Frontal cortex (tissue), 4 donors: ENCODE data around the gene BNC2. TPM values are rescaled to one million over a fixed set of nuclear protein-coding genes. Genes with fewer than 3 reads are reported as not detected.

Experiments used
- DNase-seq, 2 donors: peaks; one replicate each; pipeline ENCODE4 v3.0.0; 2012; ENCODE audit warnings: low spot score in 2 of 2
- FAIRE-seq: peaks from 2 replicates; lab custom pipeline; 2012; peaks lifted over from hg19 to GRCh38; lab: Jason Lieb, UNC
- total RNA-seq: library from RNA; depleted of rRNA; stranded (reverse); fragments of >200 nt; gene quantifications from one replicate; pipeline ENCODE4 v1.2.3, GENCODE V29; 2014
- donor health status: control.
- donor health status: control.
- donor health status: control.

The BNC2 gene
- total RNA-seq, 1 donor from 2014 or later: 1.6 TPM

DNA sequence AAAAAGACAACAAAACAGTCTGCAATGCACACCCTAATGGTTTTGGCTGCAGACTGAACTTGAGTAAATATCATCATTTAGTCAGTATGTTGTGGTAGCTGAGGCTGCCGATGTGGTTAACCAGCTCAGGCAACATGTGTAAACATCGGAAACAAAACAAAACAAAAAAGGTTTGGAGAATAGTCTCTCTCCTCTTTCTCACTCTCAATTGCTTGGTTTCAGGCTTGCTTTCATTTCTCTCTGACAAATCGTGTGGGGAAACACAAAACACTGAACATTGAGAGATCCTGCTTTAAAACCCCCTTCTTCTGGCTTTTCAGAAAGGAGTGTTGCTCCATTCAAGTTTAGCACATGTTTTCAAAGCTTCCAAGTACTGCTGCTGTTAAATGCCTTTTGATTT lies 453.3 kb downstream of the BNC2 start:
- FAIRE-seq: no peak

DNA sequence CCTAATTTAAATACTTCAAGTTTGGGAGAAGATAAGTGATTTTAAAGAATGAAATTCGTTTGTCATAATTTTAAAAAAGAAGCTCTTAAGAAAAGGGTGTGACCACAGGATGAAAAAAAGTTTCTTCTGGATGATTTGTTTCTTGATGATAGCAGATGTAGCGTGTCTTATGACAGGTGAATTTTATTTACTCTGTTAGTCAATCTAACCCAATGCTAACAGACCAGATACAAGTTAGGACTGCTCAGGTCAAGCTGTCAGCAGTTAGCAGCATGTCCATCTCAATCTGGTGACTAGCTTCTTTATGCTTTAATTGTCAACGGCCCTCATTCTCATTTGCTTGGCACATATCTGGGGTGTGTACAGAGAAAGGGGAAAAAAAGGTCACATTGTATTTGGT lies 456.0 kb downstream of the BNC2 start:
- FAIRE-seq (no peak), DNase-seq (no peak)

More for the DNA sequence above, 453.3 kb downstream of the BNC2 start:
- no peak for DNase-seq

- DNase-seq (no peak), FAIRE-seq (no peak)
These were observed 456.9 kb downstream of the BNC2 start for GRCh38 chr9:16413509-16414016.

DNA sequence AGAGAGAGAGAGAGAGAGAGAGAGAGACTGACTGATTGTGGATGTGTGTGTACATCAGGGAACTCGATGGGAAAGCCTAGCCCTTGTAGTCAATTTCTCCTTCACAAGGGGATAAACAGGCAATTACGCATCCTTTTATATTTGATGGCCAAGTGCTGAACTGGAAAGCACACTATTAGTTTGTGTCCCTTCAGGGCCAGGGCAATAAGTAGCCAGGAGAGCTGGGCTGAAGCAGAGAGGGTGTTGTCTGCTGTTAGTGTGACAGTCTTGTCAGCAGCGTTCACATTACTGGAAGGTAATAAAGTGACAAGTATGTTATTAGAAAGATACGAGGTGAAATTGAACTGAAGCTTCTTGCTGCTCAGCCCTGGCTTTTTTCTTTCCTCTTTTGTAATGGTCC lies 457.7 kb downstream of the BNC2 start:
- FAIRE-seq (no peak), DNase-seq (no peak)

- FAIRE-seq: no peak
- no peak for DNase-seq
These were observed 459.2 kb downstream of the BNC2 start for GRCh38 chr9:16411311-16411710.

GRCh38 chr9:16410601-16411280 lies 459.7 kb downstream of the BNC2 start:
- DNase-seq: no peak
- no peak for FAIRE-seq

DNA sequence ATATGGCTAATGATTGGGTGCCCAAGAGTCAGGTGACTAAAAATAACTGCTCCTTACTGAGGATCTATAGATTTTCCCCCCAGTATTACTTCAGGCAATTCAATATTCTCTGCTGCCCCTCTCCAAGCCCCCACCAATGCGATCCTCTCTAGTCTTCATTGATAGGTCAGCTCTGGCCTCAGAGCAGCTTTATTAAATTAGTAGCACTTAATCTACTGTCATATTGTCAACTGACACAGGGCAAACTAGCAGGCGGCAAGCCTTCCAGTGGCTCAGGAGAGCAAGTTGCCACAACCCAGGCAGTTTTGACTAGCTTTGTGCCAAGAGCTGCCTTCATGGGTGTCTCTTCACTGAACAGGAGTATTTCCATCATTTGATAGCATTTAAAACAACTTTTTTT lies 462.9 kb downstream of the BNC2 start:
- no peak for FAIRE-seq
- DNase-seq: no peak

DNA sequence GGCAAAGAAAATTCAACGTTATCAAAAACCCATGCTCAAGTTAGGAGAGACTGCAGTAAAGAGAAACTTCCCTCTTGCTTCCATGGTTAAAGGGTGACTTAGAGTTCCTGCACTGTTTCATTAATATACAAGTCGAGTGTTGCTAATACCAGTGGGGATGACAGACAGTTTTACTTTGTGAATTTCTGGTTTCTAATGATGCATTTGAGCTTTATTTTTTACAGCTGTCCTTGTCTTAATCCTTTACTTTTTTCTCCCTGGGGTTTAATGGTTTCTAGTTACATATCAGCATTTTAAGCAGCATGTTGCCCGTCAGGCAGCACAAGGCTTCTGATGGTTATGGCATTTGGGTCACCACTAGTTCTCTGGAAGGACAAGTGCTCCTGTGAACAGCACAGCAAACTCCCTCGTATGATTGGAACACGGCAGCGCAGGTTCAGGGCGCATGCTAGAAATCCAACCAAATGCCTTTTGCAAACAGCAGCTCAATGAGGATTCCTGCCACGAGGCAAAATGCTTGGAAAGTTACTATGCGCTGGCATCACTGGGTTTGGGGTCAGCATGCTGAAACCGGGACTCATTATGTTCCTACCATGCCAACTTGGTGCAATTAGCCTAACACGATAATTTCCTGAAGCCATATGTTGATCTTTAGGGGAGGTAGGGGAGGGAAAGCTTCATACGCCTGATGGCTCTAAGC lies 463.8 kb downstream of the BNC2 start:
- no peak for DNase-seq
- no peak for FAIRE-seq

- no peak for FAIRE-seq
- no peak for DNase-seq
These were observed 465.0 kb downstream of the BNC2 start for GRCh38 chr9:16405421-16405820.

DNA sequence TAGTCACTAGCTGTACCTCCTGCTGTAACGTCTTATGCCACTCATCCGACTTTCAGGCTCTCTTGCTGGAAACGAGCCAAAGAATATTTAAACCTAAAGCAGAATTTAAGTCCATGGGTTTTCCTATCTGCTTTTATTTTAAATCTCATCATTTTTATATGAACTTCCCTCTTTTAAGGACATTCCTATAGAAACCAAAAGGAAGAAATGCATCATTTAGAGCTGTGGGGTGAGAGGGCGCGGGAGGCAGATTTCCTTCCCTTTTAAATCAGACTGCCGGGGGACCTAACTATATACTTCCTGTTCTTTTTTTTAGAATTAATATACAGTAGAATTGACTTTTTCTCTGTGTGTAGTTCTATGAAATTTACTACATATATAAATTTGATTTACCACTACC lies 468.8 kb downstream of the BNC2 start:
- FAIRE-seq: no peak
- DNase-seq: no peak

DNA sequence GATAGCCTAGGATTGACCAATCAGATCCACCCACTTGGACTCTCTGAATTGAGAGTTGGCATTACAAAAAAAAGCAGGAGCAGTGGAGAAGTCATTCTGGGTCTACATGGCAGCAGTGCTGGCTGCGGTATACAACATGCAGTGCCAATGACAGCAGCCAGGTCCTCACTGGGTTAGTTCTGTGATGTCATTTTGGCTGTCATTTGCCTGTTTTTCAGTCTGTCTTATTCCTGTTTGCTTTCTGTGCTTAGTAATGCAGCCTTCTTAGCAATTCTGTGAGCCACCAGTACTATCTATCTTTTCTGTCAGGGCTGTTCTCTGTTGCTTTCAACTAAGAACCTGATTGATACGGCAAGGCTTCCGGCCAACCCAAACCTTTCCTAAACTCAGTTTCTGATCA lies 471.8 kb downstream of the BNC2 start:
- DNase-seq: no peak
- no peak for FAIRE-seq

DNA sequence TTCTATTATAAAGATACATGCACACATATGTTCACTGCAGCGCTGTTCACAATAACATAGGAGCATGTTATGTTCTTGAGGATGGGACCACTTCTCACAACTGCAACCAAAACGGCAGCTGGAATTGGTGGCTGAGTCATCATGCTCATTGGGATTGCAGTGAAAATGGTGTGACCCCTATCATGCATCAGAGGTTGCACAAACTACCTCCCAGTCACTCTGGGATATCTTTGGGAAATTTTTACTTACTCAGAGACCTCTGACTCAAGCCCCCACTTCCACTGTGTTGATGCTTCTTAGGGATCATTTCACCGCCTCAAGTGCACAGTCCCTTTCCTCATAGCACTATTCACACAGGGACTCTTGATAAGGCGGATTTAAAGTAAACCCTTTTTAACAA lies 474.1 kb downstream of the BNC2 start:
- no peak for FAIRE-seq

DNA sequence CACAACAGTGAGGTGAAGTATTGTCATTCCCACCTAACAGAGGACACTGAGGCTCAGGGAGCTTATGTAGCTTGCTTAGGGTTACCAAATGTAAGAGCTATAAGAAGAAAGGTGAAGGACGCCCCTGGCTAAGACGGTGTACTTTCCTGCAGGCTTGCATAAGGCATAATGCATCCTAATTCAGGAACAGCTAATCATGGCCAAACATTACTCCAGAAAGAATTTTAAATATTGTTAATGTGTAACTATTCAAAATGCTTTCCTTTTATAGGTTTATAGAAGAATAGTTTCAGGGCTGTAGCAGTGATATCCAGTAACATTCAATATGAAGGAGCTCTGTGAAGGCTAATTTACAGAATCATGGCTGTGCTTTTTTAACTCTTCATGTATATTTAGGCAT lies 479.1 kb downstream of the BNC2 start:
- FAIRE-seq: no peak
- DNase-seq: no peak

More for the DNA sequence above, 474.1 kb downstream of the BNC2 start:
- DNase-seq: no peak

DNA sequence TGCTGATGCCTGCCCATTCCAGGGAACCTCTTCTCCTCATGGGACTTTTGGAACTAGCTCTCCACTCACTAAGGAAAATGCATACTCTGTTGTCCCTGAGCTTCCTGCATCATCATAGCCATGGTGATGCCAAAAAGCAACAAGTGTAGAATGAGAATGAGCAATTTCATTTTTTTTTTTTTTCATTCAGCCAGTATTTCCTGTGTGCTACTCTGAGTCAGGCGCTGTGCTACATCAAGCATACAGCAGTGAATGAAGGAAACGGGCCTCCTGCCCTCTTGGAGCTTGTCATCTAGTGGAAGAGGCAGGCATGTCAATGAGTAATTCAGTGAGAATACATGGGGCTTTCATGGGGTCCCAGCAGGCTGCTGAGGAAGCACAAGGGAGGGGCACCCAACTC lies 483.1 kb downstream of the BNC2 start:
- DNase-seq (no peak), FAIRE-seq (no peak)

DNA sequence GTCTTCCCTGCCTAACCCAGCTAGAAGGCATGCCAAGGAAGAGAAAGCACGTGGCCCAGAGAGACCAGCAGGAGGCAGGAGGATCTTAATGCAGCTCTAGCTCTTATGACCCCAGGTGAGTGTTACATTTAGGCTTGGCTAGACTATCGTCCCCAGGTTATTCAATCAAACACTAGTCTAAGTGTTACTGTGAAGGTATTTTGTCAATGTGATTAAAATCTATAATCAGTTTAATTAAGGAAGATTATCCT lies 483.7 kb downstream of the BNC2 start:
- FAIRE-seq (no peak), DNase-seq (no peak)

GRCh38 chr9:16386007-16386826 lies 484.3 kb downstream of the BNC2 start:
- no peak for FAIRE-seq

DNA sequence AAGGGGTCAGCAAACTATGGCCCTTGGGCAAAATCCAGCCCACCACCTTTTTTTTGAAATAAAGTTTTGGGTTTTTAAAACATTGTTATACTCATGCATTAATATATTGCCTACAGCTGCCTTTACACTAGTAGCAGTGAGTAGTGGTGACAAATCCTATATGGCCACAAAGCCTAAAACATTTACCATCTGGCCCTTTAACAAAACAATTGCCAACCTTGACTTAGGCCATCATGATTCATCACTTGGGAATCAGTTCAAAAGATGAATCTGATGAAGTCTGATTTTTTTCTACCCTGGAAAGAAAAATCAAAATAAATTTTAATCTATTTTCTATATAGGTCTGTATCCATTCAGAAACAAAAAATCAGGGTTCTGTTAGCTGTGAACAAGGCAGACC lies 484.9 kb downstream of the BNC2 start:
- DNase-seq (no peak), FAIRE-seq (no peak)

More at GRCh38 chr9:16386007-16386826, 484.3 kb downstream of the BNC2 start:
- DNase-seq: no peak

DNA sequence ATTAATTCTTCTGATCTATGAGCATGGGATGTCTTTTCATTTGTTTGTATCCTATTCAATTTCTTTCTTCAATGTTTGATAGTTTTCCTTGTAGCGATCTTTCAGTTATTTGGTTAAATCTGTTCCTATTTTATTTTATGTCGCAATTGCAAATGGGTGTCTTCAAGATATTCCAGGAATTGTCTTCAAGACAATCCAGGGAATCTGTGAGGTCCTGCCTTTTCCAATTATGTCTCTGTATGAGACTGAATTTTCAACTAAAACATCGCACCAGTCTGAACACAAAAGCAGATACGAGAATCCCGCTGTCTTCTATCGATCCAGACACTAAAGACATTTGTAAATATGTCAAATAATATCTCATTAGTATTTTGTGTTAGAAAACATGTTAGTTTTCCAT lies 485.5 kb downstream of the BNC2 start:
- DNase-seq (no peak), FAIRE-seq (no peak)

DNA sequence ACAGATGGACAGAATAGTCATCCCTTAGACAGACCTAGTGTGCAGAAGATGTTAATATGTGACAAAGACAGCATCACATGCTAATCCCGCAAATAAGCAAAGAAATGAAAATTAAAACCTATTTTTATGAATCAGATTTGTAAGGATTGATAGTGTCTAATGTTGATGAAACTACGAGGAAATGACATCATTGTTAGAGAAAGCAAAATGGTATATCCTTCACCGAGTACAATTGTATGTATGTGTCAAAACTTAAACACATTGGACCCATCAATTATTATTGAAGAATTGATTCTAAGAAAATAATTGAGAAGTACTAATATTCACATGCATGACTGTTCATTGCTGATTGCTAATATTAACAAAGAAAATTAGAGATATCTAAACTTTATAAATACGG lies 493.2 kb downstream of the BNC2 start:
- no peak for FAIRE-seq

DNA sequence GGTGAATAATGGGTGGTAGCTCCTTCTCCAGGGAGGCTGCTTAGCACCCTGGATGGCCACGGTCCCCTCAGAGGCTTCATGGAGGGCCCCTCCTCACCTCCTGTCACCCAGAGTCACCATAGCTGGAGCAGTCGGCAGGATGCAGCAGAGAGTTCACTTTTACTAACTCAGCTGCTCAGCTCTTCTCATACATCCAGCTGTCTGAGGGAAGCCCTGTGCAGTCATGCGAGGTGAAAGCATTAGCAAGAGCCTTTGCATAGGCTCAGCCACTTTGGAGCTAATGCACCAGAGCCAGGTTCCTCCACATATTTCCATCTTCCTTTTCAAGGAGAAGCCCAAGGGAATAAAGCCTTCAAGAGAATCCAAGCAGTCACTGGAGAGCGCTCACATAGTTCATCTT lies 499.2 kb downstream of the BNC2 start:
- DNase-seq (no peak), FAIRE-seq (no peak)

More for the DNA sequence above, 493.2 kb downstream of the BNC2 start:
- no peak for DNase-seq

GRCh38 chr9:16370647-16371046 lies 499.8 kb downstream of the BNC2 start:
- FAIRE-seq (no peak), DNase-seq (no peak)
